Measurements from ENCODE around the gene HSPG2.
"Not testable (repeated sequence)": the region's sequence is repeated elsewhere in the genome, so short reads cannot be mapped to it uniquely, and the experiment has no call there.

Gene HSPG2

DNA sequence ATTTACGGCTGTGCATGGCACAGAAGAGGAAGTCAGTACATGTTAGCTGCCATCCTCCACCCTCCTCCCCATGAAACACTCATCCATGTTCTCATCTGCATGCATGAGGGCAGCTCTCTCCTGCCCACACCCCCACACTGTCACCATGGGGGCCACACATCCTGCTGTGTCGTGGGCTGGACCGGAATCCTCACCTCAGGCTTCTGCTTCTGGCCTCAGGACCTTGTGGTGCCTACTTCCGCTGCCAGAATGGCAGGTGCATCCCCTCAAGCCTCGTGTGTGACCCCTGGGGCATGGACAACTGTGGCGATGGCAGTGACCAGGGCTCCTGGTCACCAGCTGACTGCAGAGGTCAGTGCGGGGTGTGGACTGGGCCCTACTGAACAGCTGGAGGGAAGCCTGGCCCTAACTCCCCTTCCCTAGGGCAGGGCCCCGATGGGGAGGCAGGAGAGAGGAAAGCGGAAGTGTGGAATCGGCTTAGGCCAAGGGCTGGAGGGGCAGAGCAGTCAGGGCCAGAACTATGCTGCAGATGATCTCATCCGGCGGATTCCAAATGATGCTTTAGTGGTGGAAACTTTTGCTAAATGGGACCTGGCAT, 121.3 kb downstream of the HSPG2 start:
- H3K27me3 Mint-ChIP-seq = peaks cover 30% of the 10 kb centered on the region
- H3K36me3 Mint-ChIP-seq (ENCODE audit: low read depth) = no peaks in the 10 kb centered on the region
- H3K4me3 Mint-ChIP-seq = no peak overlapping the region
- H3K9me3 Mint-ChIP-seq = no peaks in the 10 kb centered on the region
- peaks cover 12% of the 10 kb centered on the region for H3K4me1 Mint-ChIP-seq (ENCODE audit: low read depth)
- no peak for DNase-seq
- no peak overlapping the region for H3K27ac Mint-ChIP-seq

DNA sequence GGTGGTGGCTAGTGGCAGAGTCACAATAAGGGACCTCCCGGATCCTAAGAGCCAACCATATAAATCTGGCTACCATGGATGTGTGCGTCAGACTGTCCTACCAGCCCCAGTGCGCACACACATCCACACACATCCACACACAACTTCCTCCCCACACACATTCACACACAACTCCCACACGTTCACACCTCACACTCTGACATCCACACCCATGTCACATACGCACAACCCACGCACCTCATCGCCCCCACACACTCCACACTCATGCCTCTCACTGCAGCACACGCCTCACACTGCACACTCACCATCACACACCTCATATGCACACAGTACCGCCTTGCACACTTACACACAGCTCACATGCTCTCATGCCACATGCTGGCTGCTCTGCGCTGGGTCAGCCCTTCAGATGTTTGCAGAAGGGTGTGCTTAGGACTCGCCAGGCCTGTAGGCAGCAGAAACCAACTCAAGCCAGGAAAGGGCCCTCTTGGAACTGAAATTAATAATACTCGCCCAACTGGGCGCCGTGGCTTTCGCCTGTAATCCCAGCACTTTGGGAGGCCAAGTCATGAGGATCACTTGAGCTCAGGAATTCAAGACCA, 122.0 kb downstream of the HSPG2 start:
- DNase-seq = no peak
- Mint-ChIP-seq H3K4me1 (ENCODE audit: low read depth) (peaks cover 12% of the 10 kb centered on the region), H3K27me3 (peaks cover 30% of the 10 kb centered on the region), H3K9me3 (no peaks in the 10 kb centered on the region), H3K4me3 (peak overlapping the region; percentile 55), H3K36me3 (ENCODE audit: low read depth) (no peaks in the 10 kb centered on the region), H3K27ac (no peak overlapping the region)

DNA sequence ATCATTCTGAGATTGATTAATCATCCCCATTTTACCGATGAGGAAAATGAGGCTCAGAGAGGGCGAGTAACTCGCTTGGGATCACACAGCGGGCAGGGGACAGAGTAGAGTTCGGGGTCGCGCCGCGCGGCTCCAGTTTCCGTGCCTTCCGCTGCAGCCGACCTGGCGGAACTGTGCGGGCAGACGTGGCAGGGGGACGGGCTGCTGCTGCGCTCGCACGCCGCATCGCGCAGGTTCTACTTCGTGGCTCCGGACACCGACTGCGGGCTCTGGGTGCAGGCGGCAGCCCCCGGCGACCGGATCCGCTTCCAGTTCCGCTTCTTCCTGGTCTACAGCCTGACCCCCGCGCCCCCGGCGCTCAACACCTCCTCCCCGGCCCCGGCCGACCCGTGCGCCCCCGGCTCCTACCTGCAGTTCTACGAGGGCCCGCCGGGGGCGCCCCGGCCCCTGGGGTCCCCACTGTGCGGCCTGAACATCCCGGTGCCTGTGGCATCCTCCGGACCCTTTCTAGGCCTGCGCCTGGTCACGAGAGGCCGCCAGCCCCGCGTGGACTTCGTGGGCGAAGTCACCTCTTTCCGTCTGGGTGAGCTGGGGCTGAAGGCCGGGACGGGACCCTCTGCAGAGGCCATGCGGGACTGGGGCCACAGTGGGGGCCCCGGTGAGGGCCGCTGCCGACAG, 122.7 kb downstream of the HSPG2 start:
- Mint-ChIP-seq H3K27ac (no peak overlapping the region), H3K9me3 (no peaks in the 10 kb centered on the region), H3K4me3 (peak overlapping the region; percentile 55), H3K4me1 (ENCODE audit: low read depth) (peaks cover 12% of the 10 kb centered on the region), H3K27me3 (peaks cover 30% of the 10 kb centered on the region), H3K36me3 (ENCODE audit: low read depth) (no peaks in the 10 kb centered on the region)
- peak; percentile 61 for DNase-seq

DNA sequence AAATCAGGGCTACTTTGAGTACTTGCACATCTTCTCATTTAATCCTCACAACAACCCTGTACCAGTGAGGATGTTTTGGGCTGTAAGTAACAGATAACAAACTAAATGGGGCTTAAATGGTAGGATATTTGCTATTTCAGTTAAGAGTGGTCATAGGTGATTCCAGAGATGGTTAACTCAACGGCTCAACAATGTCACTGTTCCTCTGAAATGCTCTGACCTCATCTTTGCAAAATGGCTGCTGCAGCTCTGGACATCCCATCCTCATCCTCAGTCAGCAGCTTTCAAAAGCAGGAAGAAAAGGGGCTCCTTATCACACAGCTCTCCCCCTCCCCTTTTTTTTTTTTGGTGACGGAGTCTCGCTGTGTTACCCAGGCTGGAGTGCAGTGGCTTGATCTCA, 123.6 kb downstream of the HSPG2 start:
- Mint-ChIP-seq H3K4me1 (ENCODE audit: low read depth) (peaks cover 11% of the 10 kb centered on the region), H3K27me3 (peaks cover 30% of the 10 kb centered on the region), H3K9me3 (no peaks in the 10 kb centered on the region), H3K27ac (no peak overlapping the region), H3K36me3 (ENCODE audit: low read depth) (no peaks in the 10 kb centered on the region), H3K4me3 (no peak overlapping the region)
- no peak for DNase-seq

DNA sequence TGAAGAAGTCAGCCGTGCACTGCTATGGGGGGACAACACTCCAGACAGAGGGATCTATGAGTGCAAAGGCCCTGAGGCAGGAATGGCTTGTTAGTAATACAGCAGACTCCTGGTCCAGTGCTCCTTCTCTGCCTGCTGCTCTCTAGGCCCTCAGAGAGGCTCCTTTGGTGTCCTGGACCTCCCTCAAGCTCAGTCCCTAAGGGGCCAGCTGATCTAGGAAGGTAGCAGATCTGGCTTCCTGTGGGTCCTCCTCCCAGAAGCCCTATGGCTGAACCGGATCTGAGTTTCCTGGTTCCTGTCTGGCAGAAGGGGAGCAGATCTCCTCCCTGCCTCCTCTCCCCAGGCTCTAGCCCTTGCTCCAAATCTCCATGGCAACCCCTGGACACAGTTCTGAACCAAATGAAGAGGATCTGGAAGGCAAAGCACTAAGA, 125.2 kb downstream of the HSPG2 start, which contains the start of gene LDLRAD2:
Gene LDLRAD2, plus strand, starts transcription at position 391 of the 431 bp plus-strand sequence. CDS start 187 bp downstream, outside the sequence.
- no peaks in the 10 kb centered on the region for H3K36me3 Mint-ChIP-seq (ENCODE audit: low read depth)
- H3K27ac Mint-ChIP-seq = no peak within 1 kb of the TSS
- H3K4me3 Mint-ChIP-seq = no peak within 1 kb of the TSS
- peaks cover 30% of the 10 kb centered on the region for H3K27me3 Mint-ChIP-seq
- no peaks in the 10 kb centered on the region for H3K9me3 Mint-ChIP-seq
- DNase-seq = no peak
- peaks cover 10% of the 10 kb centered on the region for H3K4me1 Mint-ChIP-seq (ENCODE audit: low read depth)

DNA sequence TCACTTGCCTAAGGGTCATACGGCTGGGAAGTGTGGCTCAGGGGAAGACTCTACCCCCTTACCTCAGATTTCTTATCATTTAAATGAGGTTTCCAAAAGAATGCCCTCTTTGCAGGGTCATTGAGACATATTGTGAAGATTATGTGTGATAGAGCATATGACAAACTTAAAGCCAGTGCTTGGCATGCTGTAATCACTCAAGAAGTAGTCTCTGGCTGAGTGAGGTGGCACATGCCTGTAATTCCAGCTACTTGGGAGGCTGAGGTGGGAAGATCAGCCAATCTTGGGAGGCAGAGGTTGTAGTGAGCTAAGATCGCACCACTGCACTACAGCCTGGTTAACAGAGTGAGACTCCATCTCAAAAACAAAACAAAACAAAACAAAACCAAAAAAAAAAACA, 132.6 kb downstream of the HSPG2 start:
- H3K9me3 Mint-ChIP-seq = no peaks in the 10 kb centered on the region
- no peaks in the 10 kb centered on the region for H3K27me3 Mint-ChIP-seq
- H3K4me1 Mint-ChIP-seq (ENCODE audit: low read depth) = no peaks in the 10 kb centered on the region
- H3K27ac Mint-ChIP-seq = no peak overlapping the region
- DNase-seq = no peak
- H3K4me3 Mint-ChIP-seq = no peak overlapping the region
- H3K36me3 Mint-ChIP-seq (ENCODE audit: low read depth) = no peaks in the 10 kb centered on the region

DNA sequence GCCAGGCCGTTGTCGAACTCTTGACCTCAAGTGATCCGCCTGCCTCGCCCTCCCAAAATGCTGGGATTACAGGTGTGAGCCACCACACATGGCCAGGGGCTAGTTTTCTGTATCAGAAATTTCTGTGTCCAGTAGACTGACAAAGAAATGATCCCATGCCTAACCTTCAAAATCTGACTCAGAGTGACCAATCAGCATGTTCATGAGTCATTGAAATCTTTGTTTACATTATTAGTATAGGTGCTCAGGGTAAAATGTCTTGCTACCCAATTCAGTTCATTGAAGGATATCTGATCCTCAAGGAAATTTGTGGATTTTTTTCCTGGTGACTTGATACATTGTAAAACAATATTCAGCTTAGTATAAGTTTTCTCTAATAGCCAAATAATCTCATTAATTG, 136.0 kb downstream of the HSPG2 start:
- DNase-seq = no peak
- H3K4me1 Mint-ChIP-seq (ENCODE audit: low read depth) = no peaks in the 10 kb centered on the region
- no peaks in the 10 kb centered on the region for H3K27me3 Mint-ChIP-seq
- H3K27ac Mint-ChIP-seq = no peak overlapping the region
- no peaks in the 10 kb centered on the region for H3K36me3 Mint-ChIP-seq (ENCODE audit: low read depth)
- no peaks in the 10 kb centered on the region for H3K9me3 Mint-ChIP-seq
- H3K4me3 Mint-ChIP-seq = no peak overlapping the region

DNA sequence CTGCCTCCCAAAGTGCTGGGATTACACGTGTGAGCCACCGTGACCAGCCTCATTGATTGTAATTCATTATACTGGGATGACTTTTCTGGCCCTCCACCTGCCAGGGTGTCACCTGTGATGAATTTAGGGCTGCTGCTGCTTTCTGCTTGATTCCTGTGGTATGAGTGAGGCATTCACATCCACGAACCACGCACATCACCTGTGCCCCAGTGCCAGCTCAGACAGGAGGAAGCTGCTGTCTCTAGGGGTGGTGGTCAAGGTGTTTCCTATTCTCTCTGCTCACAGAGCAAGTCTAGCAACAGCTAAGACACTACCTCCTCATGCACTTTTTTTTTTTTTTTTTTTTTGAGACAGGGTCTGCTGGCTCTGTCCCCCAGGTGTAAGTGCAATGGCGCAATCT, 137.4 kb downstream of the HSPG2 start:
- no peak for DNase-seq
- no peak overlapping the region for H3K27ac Mint-ChIP-seq
- H3K4me1 Mint-ChIP-seq (ENCODE audit: low read depth) = no peaks in the 10 kb centered on the region
- peaks cover 5% of the 10 kb centered on the region for H3K9me3 Mint-ChIP-seq
- no peak overlapping the region for H3K4me3 Mint-ChIP-seq
- H3K36me3 Mint-ChIP-seq (ENCODE audit: low read depth) = no peaks in the 10 kb centered on the region
- no peaks in the 10 kb centered on the region for H3K27me3 Mint-ChIP-seq

DNA sequence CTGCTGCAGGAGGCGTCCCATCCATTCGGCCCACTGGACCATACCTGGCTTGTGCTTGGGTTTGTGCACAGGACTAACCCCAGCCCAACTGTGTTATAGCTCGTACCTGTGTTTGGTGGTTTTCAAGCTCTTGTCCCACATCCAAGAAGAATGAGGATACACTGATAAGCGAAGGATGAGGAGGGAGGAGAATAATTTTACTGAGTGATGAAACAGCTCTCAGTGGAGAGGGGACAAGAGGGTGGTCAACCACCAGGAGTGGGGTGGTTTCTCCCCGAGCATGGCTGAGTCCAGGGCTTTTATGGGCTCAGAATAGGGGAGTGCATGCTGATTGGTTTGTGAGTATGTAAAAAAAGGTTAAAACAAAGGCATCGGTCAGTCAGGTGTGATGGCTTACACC, 142.0 kb downstream of the HSPG2 start:
- DNase-seq = no peak
- Mint-ChIP-seq H3K4me3 (no peak overlapping the region), H3K4me1 (ENCODE audit: low read depth) (peaks cover 6% of the 10 kb centered on the region), H3K9me3 (peaks cover 6% of the 10 kb centered on the region), H3K27me3 (no peaks in the 10 kb centered on the region), H3K27ac (no peak overlapping the region), H3K36me3 (ENCODE audit: low read depth) (no peaks in the 10 kb centered on the region)

DNA sequence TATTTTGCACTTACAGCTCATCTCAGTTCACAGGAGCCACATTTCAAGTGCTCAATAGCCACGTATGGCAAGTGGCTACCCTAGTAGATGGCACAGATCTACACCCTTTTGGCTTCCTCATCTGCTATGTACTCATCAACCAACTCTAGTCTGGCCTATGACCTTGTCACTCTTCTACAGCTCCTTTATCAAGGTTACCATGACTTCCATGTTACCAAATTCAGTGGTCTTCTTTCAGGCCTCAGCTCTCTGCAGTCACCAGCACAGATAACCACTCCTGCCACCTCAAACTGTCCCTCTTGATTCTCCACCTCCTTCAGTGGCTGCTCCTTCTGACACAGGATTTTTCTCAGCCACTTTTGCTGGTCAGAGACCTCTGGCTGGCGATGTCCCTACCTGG, 142.5 kb downstream of the HSPG2 start:
- no peak overlapping the region for H3K4me3 Mint-ChIP-seq
- no peak overlapping the region for H3K27ac Mint-ChIP-seq
- H3K36me3 Mint-ChIP-seq (ENCODE audit: low read depth) = no peaks in the 10 kb centered on the region
- peaks cover 6% of the 10 kb centered on the region for H3K4me1 Mint-ChIP-seq (ENCODE audit: low read depth)
- H3K27me3 Mint-ChIP-seq = no peaks in the 10 kb centered on the region
- no peak for DNase-seq
- peaks cover 6% of the 10 kb centered on the region for H3K9me3 Mint-ChIP-seq

DNA sequence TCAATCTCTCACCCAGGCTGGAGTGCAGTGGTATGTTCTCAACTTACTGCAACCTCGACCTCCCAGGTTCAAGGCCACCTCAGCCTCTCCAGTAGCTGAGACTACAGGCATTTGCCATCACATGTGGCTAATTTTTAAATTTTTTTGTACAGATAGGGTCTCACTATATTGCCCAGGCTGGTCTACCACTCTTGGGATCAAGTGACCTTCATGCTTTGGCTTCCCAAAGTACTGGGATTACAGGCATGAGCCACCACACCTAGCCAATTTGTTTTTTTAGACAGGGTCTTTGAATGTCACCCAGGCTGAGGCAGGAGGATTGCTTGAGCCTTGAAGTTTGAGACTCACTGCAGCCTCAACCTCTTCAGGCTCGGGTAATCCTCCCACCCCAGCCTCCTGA, 144.0 kb downstream of the HSPG2 start:
- Mint-ChIP-seq H3K9me3 (peaks cover 6% of the 10 kb centered on the region), H3K4me1 (ENCODE audit: low read depth) (peaks cover 6% of the 10 kb centered on the region), H3K27me3 (no peaks in the 10 kb centered on the region), H3K36me3 (ENCODE audit: low read depth) (no peaks in the 10 kb centered on the region), H3K27ac (no peak overlapping the region), H3K4me3 (no peak overlapping the region)
- DNase-seq = no peak

DNA sequence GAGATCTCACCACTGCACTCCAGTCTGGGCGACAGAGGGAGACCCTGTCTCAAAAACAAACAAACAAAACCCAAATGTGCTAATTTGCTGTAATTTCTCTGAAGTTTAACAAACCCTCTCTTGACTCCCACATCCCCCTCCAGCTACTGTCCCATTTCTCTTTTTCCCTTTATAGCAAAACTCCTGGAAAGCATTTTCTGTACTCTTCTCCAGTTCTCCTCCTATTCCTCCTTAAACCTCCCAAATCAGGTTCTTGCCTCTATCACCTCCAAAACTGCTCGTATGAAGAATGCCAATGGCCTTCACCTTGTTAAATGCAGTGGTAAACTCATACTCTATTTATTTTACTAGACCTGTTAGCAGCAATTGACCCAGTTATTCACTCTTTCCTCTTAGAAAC, 150.5 kb downstream of the HSPG2 start:
- H3K27me3 Mint-ChIP-seq = no peaks in the 10 kb centered on the region
- H3K9me3 Mint-ChIP-seq = no peaks in the 10 kb centered on the region
- peaks cover 15% of the 10 kb centered on the region for H3K4me1 Mint-ChIP-seq (ENCODE audit: low read depth)
- no peak overlapping the region for H3K4me3 Mint-ChIP-seq
- H3K36me3 Mint-ChIP-seq (ENCODE audit: low read depth) = peaks cover 15% of the 10 kb centered on the region
- no peak overlapping the region for H3K27ac Mint-ChIP-seq
- DNase-seq = no peak

DNA sequence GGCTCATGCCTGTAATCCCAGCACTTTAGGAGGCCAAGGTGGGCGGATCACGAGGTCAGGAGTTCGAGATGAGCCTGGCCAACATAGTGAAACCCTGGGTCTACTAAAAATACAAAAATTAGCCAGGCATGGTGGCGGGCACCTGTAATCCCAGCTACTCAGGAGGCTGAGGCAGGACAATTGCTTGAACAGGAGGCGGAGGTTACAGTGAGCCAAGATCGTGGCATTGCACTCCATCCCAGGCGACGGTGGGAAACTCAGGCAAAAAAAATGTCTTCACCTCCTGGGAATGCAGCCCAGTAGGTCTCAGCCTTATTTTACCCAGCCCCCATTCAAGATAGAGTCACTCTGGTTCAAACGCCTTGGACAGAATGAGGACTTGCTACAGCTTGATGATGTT, 151.3 kb downstream of the HSPG2 start:
- H3K4me3 Mint-ChIP-seq, H3K27me3 Mint-ChIP-seq, H3K9me3 Mint-ChIP-seq, H3K27ac Mint-ChIP-seq, DNase-seq: not testable (repeated sequence)
- Mint-ChIP-seq H3K36me3 (ENCODE audit: low read depth) (peaks cover 18% of the 10 kb centered on the region), H3K4me1 (ENCODE audit: low read depth) (peaks cover 14% of the 10 kb centered on the region)

DNA sequence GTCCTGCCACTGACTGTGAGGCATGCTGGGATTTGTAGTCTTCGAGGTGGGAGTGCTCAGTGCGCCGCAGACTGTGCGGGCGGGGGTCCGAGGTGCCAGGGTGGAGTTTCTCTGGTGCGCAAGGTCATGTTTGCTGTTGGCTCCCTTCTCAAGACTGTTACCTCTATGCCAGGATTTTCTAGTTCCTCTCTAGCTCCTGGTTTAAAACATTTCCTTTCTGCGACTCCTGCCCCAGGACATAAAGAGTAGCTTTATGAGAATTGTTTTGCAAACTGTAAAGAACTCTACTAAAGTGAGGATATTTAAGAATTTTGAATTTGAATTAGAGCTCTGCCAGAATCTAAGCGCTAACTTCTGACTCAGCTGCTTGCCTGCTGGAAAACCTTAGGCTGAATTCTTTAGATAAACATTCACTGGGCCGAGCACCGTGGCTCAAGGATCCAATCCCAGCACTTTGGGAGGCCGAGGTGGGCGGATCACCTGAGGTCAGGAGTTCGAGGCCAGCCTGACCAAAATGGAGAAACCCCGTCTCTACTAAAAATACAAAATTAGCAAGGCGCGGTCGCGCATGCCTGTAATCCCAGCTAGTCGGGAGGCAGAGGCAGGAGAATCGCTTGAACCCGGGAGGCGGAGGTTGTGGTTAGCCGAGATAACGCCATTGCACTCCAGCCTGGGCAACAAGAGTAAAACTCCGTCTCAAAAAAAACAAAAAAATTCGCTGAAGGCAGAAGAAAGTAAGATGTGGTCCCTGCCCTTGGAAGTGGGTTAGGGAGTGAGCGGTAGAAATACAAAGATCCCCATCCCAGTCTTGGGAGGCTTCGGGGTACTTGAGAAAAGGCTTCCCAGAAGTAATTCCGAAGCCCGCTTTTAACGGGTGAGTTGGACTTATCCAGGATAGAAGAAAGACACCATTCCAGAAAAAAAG, 153.2 kb downstream of the HSPG2 start:
- Mint-ChIP-seq H3K4me3 (peak overlapping the region; percentile 87), H3K9me3 (peaks cover 2% of the 10 kb centered on the region), H3K4me1 (ENCODE audit: low read depth) (peaks cover 27% of the 10 kb centered on the region), H3K27me3 (no peaks in the 10 kb centered on the region), H3K27ac (peak overlapping the region; percentile 100), H3K36me3 (ENCODE audit: low read depth) (peaks cover 26% of the 10 kb centered on the region)
- DNase-seq = no peak

Measured in activated T-cell treated with anti-CD3 and anti-CD28 coated beads, Interleukin-2, amount 50 U/mL, for 24 hours (primary cell).